ENCODE results near the gene INAVA. TPM values are rescaled to one million over a fixed set of nuclear protein-coding genes. Genes with fewer than 3 reads are reported as not detected.

The INAVA gene
- 2.3 and 2.8 TPM in 2 replicates for total RNA-seq

- no peak for DNase-seq (ENCODE audit: extremely low read depth, low read depth, low spot score)
Measured at GRCh38 chr1:200894712-200895442, at the start of gene INAVA. Gene INAVA, plus strand, starts transcription at chr1:200894900. Its CDS starts 3,501 bp downstream, at chr1:200898401.

- no peak for DNase-seq (ENCODE audit: extremely low read depth, low read depth, low spot score)
Measured at GRCh38 chr1:200845360-200845759, 49.3 kb upstream of the INAVA start.

GRCh38 chr1:200846398-200846797, 48.3 kb upstream of the INAVA start:
- no peak for DNase-seq (ENCODE audit: extremely low read depth, low read depth, low spot score)

GRCh38 chr1:200849430-200849829, 45.3 kb upstream of the INAVA start:
- no peak for DNase-seq (ENCODE audit: extremely low read depth, low read depth, low spot score)

GRCh38 chr1:200850554-200850953, 44.1 kb upstream of the INAVA start:
- no peak for DNase-seq (ENCODE audit: extremely low read depth, low read depth, low spot score)

GRCh38 chr1:200856716-200857357, 37.9 kb upstream of the INAVA start:
- no peak for DNase-seq (ENCODE audit: extremely low read depth, low read depth, low spot score)

- DNase-seq (ENCODE audit: extremely low read depth, low read depth, low spot score): no peak
Measured at GRCh38 chr1:200857804-200858203, 36.9 kb upstream of the INAVA start.

- no peak for DNase-seq (ENCODE audit: extremely low read depth, low read depth, low spot score)
Measured at GRCh38 chr1:200861937-200862647, 32.6 kb upstream of the INAVA start.

GRCh38 chr1:200862713-200863415, 31.8 kb upstream of the INAVA start:
- DNase-seq (ENCODE audit: extremely low read depth, low read depth, low spot score): no peak

- no peak for DNase-seq (ENCODE audit: extremely low read depth, low read depth, low spot score)
Measured at GRCh38 chr1:200866116-200866515, 28.6 kb upstream of the INAVA start.

GRCh38 chr1:200866521-200866920, 28.2 kb upstream of the INAVA start:
- no peak for DNase-seq (ENCODE audit: extremely low read depth, low read depth, low spot score)

- DNase-seq (ENCODE audit: extremely low read depth, low read depth, low spot score): no peak
Measured at GRCh38 chr1:200867018-200867811, 27.5 kb upstream of the INAVA start.

GRCh38 chr1:200869376-200869752, 25.3 kb upstream of the INAVA start:
- DNase-seq (ENCODE audit: extremely low read depth, low read depth, low spot score): no peak

- DNase-seq (ENCODE audit: extremely low read depth, low read depth, low spot score): no peak
Measured at GRCh38 chr1:200869753-200870391, 24.8 kb upstream of the INAVA start.

GRCh38 chr1:200872446-200873115, 22.1 kb upstream of the INAVA start, which contains the start of gene GPR25:
Gene GPR25, plus strand, starts transcription at chr1:200872981. Its CDS starts 57 bp downstream, at chr1:200873038.
- no peak for DNase-seq (ENCODE audit: extremely low read depth, low read depth, low spot score)

GRCh38 chr1:200873116-200873670, 21.5 kb upstream of the INAVA start:
- no peak for DNase-seq (ENCODE audit: extremely low read depth, low read depth, low spot score)

GRCh38 chr1:200873671-200874397, 20.9 kb upstream of the INAVA start:
- no peak for DNase-seq (ENCODE audit: extremely low read depth, low read depth, low spot score)

- DNase-seq (ENCODE audit: extremely low read depth, low read depth, low spot score): no peak
Measured at GRCh38 chr1:200874694-200875093, 20.0 kb upstream of the INAVA start.
